SK-N-SH treated with all-trans-retinoic acid at 6 μM for 48 hours (cell line): ENCODE results near the gene HDAC4.

Experiments
- ARNTL ChIP-seq: fragments of 450-650 bp; formaldehyde crosslinking; IDR thresholded peaks from 2 replicates; pipeline ENCODE4 v1.5.0; 2020; ENCODE audit warnings: low read depth, mild to moderate bottlenecking, moderate library complexity, borderline replicate concordance
- BACH2 ChIP-seq: fragments of 250-450 bp; sonication (Bioruptor Pico); IDR thresholded peaks from 2 replicates; pipeline ENCODE4 v1.9.0; 2021; ENCODE audit warnings: mild to moderate bottlenecking, borderline replicate concordance
- ESRRG ChIP-seq: fragments of 250-450 bp; sonication (Bioruptor Pico); IDR thresholded peaks from 2 replicates; pipeline ENCODE4 v1.6.1; 2021; ENCODE audit warnings: mild to moderate bottlenecking
- GLIS3 ChIP-seq: fragments of 250-450 bp; sonication (Bioruptor Pico); IDR thresholded peaks from 2 replicates; pipeline ENCODE4 v1.5.0; 2020; ENCODE audit warnings: mild to moderate bottlenecking, moderate library complexity
- OSR1 ChIP-seq: fragments of 250-450 bp; sonication (Bioruptor Pico); IDR thresholded peaks from 2 replicates; pipeline ENCODE4 v1.8.0; 2022; ENCODE audit warnings: moderate library complexity, mild to moderate bottlenecking, inconsistent platforms
- PATZ1 ChIP-seq: fragments of 250-450 bp; sonication (Bioruptor Pico); IDR thresholded peaks from 2 replicates; pipeline ENCODE4 v1.8.0; 2020; ENCODE audit warnings: mild to moderate bottlenecking, moderate library complexity, borderline replicate concordance
- RARB ChIP-seq: fragments of 250-450 bp; sonication (Bioruptor Pico); IDR thresholded peaks from 2 replicates; pipeline ENCODE4 v1.8.0; 2021; ENCODE audit warnings: mild to moderate bottlenecking, moderate library complexity
- TCF4 ChIP-seq: fragments of 250-450 bp; sonication (Bioruptor Pico); IDR thresholded peaks from 2 replicates; pipeline ENCODE4 v1.8.0; 2021; ENCODE audit warnings: mild to moderate bottlenecking, moderate library complexity, borderline replicate concordance
- TOX ChIP-seq: fragments of 250-450 bp; sonication (Bioruptor Pico); IDR thresholded peaks from 2 replicates; pipeline ENCODE4 v1.8.0; 2021; ENCODE audit warnings: mild to moderate bottlenecking, moderate library complexity, borderline replicate concordance
- ZFP3 ChIP-seq: fragments of 250-450 bp; sonication (Bioruptor Pico); IDR thresholded peaks from 2 replicates; pipeline ENCODE4 v1.5.0; 2020; ENCODE audit warnings: mild to moderate bottlenecking, moderate library complexity
- ZFP30 ChIP-seq: fragments of 450-650 bp; formaldehyde crosslinking; IDR thresholded peaks from 2 replicates; pipeline ENCODE4 v1.5.0; 2022; ENCODE audit warnings: mild to moderate bottlenecking, moderate library complexity
- ZNF565 ChIP-seq: fragments of 450-650 bp; formaldehyde crosslinking; conservative IDR thresholded peaks from 2 replicates; pipeline ENCODE4 v1.5.0; 2020; ENCODE audit warnings: low read depth, mild to moderate bottlenecking, moderate library complexity
- TF ChIP-seq, protein P1 (sequence below): fragments of 250-450 bp; sonication (Bioruptor Pico); IDR thresholded peaks from 2 replicates; pipeline ENCODE4 v1.5.1; 2021; ENCODE audit warnings: mild to moderate bottlenecking, moderate library complexity

GRCh38 chr2:239118264-239118663 is 282.6 kb downstream of the HDAC4 start:
- no peak for TF ChIP-seq ESRRG
- no peak for TF ChIP-seq ARNTL (CRISPR knock-in tag)
- no peak for TF ChIP-seq GLIS3 (CRISPR knock-in tag)
- no peak for TF ChIP-seq ZFP30 (CRISPR knock-in tag)
- TF ChIP-seq RARB (CRISPR knock-in tag): no peak
- TF ChIP-seq, protein P1, sequence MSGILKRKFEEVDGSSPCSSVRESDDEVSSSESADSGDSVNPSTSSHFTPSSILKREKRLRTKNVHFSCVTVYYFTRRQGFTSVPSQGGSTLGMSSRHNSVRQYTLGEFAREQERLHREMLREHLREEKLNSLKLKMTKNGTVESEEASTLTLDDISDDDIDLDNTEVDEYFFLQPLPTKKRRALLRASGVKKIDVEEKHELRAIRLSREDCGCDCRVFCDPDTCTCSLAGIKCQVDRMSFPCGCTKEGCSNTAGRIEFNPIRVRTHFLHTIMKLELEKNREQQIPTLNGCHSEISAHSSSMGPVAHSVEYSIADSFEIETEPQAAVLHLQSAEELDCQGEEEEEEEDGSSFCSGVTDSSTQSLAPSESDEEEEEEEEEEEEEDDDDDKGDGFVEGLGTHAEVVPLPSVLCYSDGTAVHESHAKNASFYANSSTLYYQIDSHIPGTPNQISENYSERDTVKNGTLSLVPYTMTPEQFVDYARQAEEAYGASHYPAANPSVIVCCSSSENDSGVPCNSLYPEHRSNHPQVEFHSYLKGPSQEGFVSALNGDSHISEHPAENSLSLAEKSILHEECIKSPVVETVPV (CRISPR knock-in tag): no peak
- TF ChIP-seq TOX (CRISPR knock-in tag): no peak
- no peak for TF ChIP-seq ZFP3 (CRISPR knock-in tag)
- no peak for TF ChIP-seq TCF4 (CRISPR knock-in tag)
- no peak for TF ChIP-seq PATZ1 (CRISPR knock-in tag)
- no peak for TF ChIP-seq ZNF565 (CRISPR knock-in tag)
- no peak for TF ChIP-seq OSR1 (CRISPR knock-in tag)
- no peak for TF ChIP-seq BACH2 (CRISPR knock-in tag)
